ENCODE measurements around the gene ZFHX3.

ZFHX3 gene

GRCh38 chr16:73056448-73056847 lies 8.5 kb upstream of the ZFHX3 start:
- DNase-seq: no peak

- no peak for DNase-seq
Measured at GRCh38 chr16:73054813-73055482, 7.0 kb upstream of the ZFHX3 start.

GRCh38 chr16:73054498-73054812 lies 6.5 kb upstream of the ZFHX3 start:
- no peak for DNase-seq

DNA sequence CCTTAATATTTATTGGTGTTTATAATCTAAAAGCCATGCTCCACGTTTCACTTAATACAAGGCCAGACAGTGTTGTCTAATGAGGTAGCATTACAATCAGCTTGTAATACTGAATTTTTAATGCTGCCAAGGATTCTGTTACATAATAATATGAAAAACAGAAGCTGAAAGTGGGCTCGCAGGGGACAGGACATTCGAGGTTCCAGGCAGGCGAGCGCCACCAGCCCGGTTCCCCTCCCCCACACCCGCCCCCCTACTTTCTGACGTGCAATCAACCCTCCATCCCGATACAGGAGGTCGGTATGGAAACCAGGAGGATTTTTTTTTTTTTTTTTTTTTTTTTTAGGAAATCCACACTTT lies 6.2 kb upstream of the ZFHX3 start:
- DNase-seq: no peak

GRCh38 chr16:73053364-73054124 lies 5.6 kb upstream of the ZFHX3 start:
- no peak for DNase-seq

- no peak for DNase-seq
Measured at GRCh38 chr16:73053038-73053363, 5.1 kb upstream of the ZFHX3 start.

GRCh38 chr16:73052576-73052975 lies 4.6 kb upstream of the ZFHX3 start:
- DNase-seq: no peak

DNA sequence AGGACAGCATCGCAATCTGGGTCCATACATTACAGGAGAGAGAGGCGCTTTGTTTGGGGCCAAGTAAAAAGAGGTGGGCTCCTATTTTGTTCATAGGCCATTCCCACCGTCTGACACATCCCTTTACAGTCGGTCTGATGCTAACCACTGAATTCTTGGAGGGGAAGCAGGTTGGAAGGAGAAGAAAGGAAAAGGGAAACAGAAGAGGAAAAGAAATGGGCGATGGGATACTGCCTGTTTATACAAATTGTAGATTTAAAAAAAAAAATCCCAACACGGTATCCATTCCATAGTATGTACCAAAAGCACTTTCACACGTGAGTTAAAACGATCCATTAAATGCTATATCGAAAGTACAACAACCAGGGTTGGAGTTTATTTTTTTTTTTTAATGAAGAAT lies 4.0 kb upstream of the ZFHX3 start:
- DNase-seq: no peak

DNA sequence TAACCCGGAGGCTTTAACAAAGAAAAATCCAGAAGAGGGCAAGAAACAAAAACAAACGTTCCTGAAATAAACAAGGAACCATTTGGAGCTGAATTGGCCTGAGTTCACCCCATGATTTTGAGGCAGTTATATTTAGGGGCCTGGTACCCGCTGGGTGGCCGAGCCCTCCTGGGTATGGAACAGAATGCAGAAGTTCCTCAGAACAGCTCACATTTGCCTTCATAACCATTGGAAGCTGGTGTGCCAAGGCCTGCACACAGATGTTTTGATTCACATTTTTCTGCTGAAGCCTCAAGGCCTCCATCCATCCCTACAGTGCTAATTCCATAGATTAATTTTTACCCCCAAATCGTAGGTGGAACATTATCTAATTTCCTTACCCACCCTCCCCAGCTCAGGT lies 3.3 kb upstream of the ZFHX3 start:
- DNase-seq: no peak

DNA sequence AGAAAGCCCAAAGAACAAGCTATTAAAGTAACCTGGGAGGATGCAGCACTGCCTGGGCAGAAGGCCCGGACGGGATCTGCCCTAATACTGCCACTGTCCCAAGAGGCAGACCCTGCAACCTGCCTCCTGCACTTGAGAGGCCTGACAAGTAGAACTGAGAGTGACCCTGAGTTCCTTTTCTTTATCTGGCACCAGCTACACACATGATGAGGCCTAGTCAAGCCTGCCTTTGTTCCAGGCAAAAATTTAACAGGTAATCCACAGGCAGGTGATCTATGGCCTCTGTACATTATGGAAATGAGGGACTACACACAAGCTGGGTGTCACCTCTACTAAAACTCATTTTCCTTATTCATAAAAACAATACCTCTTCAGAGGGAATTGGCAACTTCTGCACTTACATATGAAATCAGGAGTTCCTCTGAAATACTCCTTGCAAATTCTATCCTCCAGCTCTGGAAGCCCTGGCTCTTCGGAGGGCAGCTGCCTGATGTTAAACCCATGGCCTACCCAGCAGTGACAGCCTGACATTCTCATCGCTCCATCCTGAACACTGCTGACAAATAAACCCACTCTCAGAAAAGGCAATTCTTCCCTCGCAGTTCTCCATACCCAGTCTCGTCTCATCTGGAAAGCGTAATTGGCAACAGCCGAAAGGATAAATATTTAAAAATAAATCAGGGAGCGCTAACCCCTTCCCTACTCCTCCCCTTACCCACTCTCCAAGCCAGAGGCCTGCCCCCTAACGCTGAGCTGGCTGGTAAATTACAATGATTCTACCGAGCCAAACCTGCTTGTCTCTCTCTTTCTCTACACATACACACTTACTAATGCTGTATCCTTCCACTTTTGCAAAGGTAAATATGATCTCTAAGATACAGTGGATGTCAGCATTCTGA lies 2.5 kb upstream of the ZFHX3 start:
- no peak for DNase-seq

GRCh38 chr16:73049511-73049910 lies 1.6 kb upstream of the ZFHX3 start:
- DNase-seq: no peak

- no peak for DNase-seq
Measured at GRCh38 chr16:73049091-73049490, 1.2 kb upstream of the ZFHX3 start.

GRCh38 chr16:73048292-73049080 lies 558 bp upstream of the ZFHX3 start:
- peak; percentile 16 for DNase-seq

- DNase-seq: no peak
Measured at GRCh38 chr16:73047221-73047535, 750 bp downstream of the ZFHX3 start.

- DNase-seq: no peak
Measured at GRCh38 chr16:73046849-73047214, 1.1 kb downstream of the ZFHX3 start.

DNA sequence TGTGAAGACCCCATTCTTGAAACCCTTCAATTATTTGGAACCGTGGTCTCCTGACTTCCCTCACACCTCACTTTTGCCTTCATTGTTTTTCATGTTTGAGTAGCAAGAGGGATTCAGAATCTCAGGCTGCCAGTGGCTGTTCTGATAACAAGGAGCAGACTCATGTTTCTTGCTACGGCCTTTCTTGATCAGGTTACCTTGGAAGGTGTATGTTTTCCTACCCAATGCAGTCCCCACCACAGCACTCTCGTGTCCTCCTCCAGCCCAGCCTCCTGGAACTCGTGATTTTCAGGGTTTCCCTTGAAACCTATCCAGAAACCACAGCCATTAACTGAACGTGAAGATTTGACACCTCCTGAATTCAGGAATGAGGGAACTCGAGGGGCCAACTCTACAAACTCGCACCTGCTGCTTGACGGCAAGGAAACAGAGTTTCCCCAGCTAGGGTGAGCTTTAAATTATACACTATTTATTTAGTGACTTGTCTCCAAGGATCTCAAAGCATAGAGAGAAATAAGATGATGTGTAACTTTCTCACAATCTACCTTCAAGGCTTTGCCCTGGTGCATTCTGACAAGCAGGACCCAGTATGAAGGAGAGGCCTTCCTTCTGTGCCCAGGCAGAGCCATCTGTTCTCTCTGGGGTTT lies 1.6 kb downstream of the ZFHX3 start:
- DNase-seq: no peak

DNA sequence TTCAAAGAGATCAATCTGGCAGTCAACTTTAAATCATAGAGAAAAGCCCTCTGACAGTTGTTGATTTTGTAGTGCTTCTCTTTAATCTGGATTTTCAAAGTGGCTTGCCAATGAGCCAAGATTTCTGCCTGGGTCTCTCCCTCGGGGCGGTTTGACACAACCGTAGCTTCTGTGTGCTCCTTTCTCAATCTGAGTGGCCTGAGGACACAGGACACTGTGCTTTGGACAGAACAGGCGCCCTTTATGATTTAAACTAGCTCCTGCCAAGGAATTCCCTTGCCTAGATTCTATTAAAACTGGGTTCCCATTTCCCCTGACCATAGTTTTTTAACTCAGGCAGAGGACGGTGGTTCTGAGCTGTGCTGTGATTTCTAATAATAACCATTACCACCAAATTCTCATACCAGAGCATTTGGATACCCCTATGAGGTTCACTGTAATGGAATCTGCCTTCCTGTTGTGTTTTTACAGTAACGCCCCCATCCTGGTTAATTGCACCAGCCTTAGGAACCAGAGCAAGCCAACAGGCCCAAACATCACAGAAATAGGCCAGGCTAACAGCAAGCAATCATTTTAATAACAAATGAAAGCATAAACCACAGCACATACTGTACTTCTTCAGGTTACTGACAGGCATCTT lies 4.0 kb downstream of the ZFHX3 start:
- DNase-seq: no peak

DNA sequence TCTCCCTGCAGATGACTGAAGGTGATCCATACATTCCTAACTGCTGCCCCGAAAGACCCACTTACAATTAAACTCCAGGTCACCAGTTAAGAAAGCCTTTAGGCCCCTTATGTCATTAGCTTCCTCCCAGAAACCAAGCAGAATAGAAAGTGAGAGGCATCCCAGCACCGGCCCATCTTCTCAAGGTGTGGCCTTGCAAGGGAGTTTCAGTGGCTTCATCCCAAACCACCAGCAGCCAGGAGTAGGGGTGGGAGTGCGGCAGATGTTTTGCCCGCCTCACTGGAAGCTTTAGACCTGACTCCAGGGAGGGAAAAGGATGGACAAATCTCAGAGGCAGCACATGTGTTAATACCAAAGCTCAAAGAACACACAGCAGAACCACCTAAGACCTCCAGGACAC lies 5.1 kb downstream of the ZFHX3 start:
- no peak for DNase-seq

DNA sequence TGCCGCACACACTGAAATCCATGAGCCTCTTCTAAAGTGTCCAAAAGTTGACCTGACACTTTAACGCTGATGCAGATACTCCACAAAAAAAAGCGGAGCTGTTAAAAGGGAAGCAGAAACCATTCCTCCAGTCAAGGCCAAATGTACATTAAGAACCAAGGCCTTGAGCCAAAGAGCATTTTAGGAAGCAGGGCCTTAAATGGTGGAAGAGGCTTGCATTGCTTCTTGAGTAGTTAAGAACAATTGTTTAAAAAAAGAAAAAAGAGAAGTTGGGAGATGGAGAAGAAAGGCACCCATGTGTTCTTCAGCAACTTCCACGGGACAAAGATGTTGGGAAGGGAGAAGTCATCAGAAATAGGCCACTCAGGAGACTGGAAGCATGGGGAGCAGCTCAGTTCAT lies 6.3 kb downstream of the ZFHX3 start:
- no peak for DNase-seq

DNA sequence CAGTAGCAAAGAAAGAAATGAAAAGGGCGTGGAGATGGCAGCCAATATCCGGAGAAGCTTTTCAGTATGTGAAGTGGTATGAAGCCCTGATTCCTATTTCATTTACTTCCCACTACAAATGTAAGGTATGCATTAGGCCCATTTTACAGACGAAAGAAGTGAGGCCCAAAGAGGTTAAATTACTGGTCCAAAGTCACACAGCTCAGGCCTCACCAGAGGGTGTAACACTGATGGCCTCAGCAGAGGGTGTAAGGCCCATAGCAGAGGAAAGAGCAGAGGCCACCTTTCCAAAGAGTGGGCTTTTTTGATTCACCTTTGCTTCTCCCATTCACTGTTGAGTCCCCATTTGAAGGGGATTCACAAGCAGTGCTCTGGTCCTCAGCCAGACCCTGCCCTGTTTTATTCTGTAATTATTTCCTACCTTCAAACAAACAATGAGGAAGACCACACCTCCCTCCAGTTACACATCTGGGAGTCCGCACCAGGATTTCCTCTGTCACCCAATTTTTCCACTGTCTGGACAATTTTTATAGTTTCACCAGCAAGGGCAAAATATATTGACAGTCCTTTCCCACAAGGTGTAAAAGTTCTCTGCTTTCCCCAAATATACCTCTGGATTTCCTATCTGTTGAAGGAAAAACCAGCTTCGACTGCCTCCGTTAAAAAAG lies 7.1 kb downstream of the ZFHX3 start:
- no peak for DNase-seq

DNA sequence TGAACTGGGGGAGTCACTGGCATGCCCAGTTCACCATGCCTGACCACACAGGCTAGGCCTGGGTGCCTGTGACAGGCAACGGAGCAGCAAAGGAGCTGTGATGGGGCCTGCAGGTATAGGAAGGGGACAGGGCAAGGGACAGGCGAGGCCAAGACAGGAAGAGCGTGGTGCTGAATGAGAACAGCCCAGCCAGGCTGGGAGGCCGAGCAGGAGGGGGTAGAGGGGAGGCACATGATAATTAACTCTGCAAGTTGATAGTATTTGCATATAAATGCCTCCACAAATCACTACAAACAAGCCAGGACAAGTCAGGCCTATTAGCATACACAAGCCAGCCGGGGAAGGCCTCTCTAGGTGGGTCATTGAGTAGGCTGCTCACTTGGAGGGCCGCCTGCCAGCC lies 7.8 kb downstream of the ZFHX3 start:
- DNase-seq: no peak

All from T1000 (cell line).